Measurements from ENCODE around the gene ZNF296. TPM values are rescaled to one million over a fixed set of nuclear protein-coding genes. Genes with fewer than 3 reads are reported as not detected.
A peak's percentile ranks its signal among the peaks of the same experiment; 100 is the strongest.

ZNF296 gene
- total RNA-seq, 2 donors from 2014 or later, result 0.26 TPM; not detected in 1

DNA sequence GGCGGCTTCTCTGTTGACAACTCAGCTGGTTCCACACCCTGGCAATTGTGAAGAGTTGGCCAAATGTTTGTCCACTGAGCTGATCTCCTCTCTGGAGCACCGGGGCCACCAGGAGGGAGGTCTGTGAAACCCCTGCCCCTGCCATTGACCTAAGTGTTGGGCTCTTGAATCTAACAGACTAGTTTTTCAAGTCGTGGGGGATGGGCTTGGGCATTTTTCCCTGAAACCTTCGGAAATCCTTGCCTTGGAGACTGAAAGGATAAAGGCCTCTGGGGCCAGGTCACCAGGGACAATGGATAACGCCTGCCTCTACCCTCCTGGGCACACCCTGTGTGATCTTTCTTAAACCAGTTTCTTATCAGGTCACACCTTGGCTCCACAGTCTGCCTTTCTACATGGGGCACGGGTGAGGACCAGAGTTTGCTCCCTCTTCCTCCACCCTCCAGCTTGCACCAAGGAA, 3.7 kb upstream of the ZNF296 start:
- TF ChIP-seq, protein P1, sequence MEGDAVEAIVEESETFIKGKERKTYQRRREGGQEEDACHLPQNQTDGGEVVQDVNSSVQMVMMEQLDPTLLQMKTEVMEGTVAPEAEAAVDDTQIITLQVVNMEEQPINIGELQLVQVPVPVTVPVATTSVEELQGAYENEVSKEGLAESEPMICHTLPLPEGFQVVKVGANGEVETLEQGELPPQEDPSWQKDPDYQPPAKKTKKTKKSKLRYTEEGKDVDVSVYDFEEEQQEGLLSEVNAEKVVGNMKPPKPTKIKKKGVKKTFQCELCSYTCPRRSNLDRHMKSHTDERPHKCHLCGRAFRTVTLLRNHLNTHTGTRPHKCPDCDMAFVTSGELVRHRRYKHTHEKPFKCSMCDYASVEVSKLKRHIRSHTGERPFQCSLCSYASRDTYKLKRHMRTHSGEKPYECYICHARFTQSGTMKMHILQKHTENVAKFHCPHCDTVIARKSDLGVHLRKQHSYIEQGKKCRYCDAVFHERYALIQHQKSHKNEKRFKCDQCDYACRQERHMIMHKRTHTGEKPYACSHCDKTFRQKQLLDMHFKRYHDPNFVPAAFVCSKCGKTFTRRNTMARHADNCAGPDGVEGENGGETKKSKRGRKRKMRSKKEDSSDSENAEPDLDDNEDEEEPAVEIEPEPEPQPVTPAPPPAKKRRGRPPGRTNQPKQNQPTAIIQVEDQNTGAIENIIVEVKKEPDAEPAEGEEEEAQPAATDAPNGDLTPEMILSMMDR (IDR thresholded peaks at IDR 0.05), result no peak
- no peak for TF ChIP-seq POLR2A (IDR thresholded peaks at IDR 0.05)
- H3K9me3 ChIP-seq, result no peaks in the 10 kb centered on the region

DNA sequence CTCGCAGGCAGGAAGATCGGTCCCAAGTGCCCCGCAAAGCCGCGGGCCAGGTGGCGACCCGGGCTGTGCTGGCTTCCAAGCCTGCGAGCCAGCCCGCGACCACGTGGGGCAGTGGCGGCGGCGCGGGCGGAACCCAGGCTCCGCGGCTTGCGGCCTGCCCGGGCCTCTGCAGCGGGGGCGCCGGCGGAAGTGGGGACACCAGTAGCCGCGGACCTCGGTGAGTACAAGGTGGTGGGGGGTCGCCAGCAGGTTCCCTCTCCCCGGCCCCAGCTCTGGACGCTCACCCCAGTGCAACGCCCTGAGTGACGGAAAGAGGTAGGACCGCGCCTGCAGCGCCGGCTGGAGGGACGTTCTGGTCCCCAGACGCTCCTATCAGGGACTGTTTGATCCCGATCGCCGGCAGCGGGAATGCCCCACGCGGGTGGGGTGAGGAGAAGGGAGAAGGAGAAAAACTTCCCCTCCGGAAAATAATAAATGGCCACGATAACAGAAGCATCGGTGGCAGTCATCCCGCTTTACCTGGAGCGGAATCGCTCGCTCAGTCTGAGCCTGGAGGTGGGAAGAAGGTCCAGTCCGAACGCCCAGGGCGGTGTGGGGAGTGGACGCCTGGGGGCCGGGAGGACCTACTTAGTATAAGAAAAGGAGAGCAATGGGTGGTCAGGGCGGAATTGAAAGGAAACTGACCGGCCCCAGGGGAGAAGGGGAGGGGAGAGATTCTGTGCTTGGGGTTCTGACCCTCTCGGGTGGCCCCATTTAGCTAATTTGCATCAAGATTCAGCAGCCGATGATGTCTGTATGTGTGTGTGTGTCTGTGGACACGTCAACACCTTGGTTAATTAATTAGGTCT, 3.0 kb upstream of the ZNF296 start, which contains the start of gene GEMIN7:
Gene GEMIN7, plus strand, starts transcription at position 198 of the 848 bp plus-strand sequence. CDS start 10,855 bp downstream, outside the sequence.
- no peaks in the 10 kb centered on the region for H3K27me3 ChIP-seq
- H3K4me3 ChIP-seq, result peak within 1 kb of the TSS; percentile 68 to 92
- peaks cover 41% of the 10 kb centered on the region for H3K4me1 ChIP-seq
- DNase-seq, result peak; percentile 74 to 85 (median 80)
- peak within 1 kb of the TSS; percentile 58 to 84 (median 66) for H3K27ac ChIP-seq
- H3K9me3 ChIP-seq, result no peaks in the 10 kb centered on the region
- intact Hi-C loops (cut with DNase I), result no loop called here
- 0 to 1% methylated on average over 31 to 61 of the region's 61 CpGs for WGBS, 2 donors
- peak; percentile 79 for ATAC-seq
- TF ChIP-seq, protein P1 (IDR thresholded peaks at IDR 0.05), result peak in 2 of 7 experiments; percentile 12 to 27
- TF ChIP-seq POLR2A (IDR thresholded peaks at IDR 0.05), result peak in 2 of 3 donors; percentile 50 to 59
- no peaks in the 10 kb centered on the region for H3K36me3 ChIP-seq (replicated peaks in 1 of 2; ENCODE audit: insufficient read depth in 1 of 2, low read depth in 2 of 2)

More for the DNA sequence above, 3.7 kb upstream of the ZNF296 start:
- WGBS, 2 donors, result 3 to 8% methylated on average over 5 to 6 of the region's 6 CpGs
- intact Hi-C loops (cut with DNase I), result no loop called here
- Histone ChIP-seq H3K36me3 (replicated peaks in 1 of 2; ENCODE audit: insufficient read depth in 1 of 2, low read depth in 2 of 2) (no peaks in the 10 kb centered on the region), H3K4me3 (peak overlapping the region; percentile 68 to 92), H3K4me1 (peaks cover 38% of the 10 kb centered on the region), H3K27me3 (no peaks in the 10 kb centered on the region), H3K27ac (peak overlapping the region in 3 of 4 donors; percentile 58 to 84 (median 70))
- DNase-seq, result no peak
- no peak for ATAC-seq

DNA sequence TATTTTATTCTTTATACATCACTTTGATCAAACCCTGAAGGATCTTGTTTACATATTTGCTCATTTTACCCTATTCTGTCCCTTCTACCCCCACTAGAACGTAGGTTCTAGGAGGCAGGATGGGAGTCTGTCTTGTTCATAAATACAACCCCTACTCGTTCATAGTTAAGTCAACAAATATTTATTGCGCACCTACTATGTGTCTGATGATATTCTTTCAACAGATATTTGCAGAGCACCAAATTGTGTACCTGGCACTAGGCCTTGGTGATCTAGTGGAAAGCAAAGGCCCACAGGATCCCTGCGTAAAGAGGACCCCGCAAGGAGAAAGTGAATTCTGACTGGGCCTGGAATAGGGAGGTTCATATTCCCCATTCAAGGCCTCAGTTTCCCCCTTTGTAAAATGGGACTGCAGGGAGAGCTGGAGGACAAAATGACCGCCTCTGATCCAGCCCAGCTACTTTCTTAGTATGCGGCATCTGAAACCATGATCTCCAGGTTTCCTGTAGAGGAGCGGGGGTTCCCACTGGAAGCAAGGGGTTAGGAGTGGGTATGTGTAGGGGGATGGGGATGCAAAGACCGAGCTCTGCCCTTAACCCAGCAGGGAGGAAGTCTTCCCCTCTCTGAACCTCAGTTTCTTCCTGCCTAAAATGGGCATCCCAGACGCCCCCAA, 2.2 kb upstream of the ZNF296 start:
- peak overlapping the region in 2 of 4 donors; percentile 70 to 84 for H3K27ac ChIP-seq
- H3K4me1 ChIP-seq, result peaks cover 41% of the 10 kb centered on the region
- H3K4me3 ChIP-seq, result peak overlapping the region; percentile 68 to 92
- no peaks in the 10 kb centered on the region for H3K27me3 ChIP-seq
- no peaks in the 10 kb centered on the region for H3K36me3 ChIP-seq (replicated peaks in 1 of 2; ENCODE audit: insufficient read depth in 1 of 2, low read depth in 2 of 2)
- WGBS, 2 donors, result 50 to 51% methylated on average over 9 to 10 of the region's 10 CpGs
- no peak for DNase-seq
- H3K9me3 ChIP-seq, result no peaks in the 10 kb centered on the region
- ATAC-seq, result no peak
- no peak for TF ChIP-seq POLR2A (IDR thresholded peaks at IDR 0.05)
- TF ChIP-seq, protein P1 (IDR thresholded peaks at IDR 0.05), result no peak
- intact Hi-C loops (cut with DNase I), result no loop called here

DNA sequence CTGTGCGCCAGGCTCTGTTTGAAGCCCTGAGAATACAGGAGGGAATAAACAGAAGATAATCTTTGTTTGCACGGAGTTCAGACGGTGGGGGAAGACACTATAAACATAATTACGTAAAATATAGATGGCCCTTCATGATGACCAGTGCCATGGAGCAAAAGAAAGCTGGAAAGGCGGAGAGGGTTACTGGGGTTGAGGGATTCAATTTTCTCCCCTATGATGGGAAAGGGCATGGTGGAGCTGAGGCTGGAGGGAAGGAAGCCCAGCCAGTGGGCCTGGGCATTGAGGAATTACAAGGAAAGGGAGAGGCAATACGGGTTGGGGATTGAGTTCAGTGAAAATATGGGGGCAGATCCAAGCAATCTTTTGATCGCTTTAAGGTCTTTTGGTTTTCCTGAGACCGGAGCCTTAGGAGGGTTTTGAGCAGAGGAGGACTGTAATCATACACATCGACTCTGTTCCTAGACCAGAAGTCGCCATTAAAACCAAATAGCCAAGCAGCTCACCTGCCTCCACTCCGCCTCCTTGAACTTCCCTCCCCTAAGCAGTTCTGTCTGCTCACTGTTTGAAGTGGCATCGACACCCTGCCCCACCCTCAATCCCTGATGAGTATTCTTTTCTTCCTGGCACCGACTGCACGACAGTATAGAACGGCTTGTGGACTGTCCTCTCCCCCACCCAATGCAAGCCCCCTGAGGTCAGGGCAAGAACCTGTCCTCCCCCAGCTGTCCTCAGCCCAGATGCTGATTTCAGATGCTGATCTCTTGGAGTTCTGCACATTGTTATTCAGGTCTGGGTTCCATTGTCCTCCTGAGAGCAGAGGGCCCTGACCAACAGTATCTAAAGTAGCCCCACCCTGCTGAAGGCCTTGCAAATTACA, 813 bp upstream of the ZNF296 start:
- Histone ChIP-seq H3K27ac (peak overlapping the region in 2 of 4 donors; percentile 52 to 65), H3K27me3 (no peaks in the 10 kb centered on the region), H3K4me3 (no peak overlapping the region), H3K9me3 (no peaks in the 10 kb centered on the region), H3K4me1 (peaks cover 41% of the 10 kb centered on the region), H3K36me3 (replicated peaks in 1 of 2; ENCODE audit: insufficient read depth in 1 of 2, low read depth in 2 of 2) (no peaks in the 10 kb centered on the region)
- DNase-seq, result no peak
- ATAC-seq, result no peak
- intact Hi-C loops (cut with DNase I), result no loop called here
- TF ChIP-seq POLR2A (IDR thresholded peaks at IDR 0.05), result no peak
- TF ChIP-seq, protein P1 (IDR thresholded peaks at IDR 0.05), result no peak
- 73 to 74% methylated on average over 15 of the region's 15 CpGs for WGBS, 2 donors

Data from body of pancreas (tissue), 4 donors.